Spleen (tissue), 11 donors: ENCODE measurements around the gene ZC3H14. TPM values are rescaled to one million over a fixed set of nuclear protein-coding genes. Genes with fewer than 3 reads are reported as not detected.

Source experiments
- DNase-seq: peaks from one replicate; pipeline ENCODE4 v3.0.0-alpha.2; 2020
- H3K27ac ChIP-seq, 8 donors: fragments of 200-600 bp; sonication (generic) in 7 of 8; 1 replicate in 4 of 8; 2 replicates in 4 of 8; pipeline versions ENCODE4 v1.5.0 to v1.8.0; 2016 to 2021; ENCODE audit warnings: inconsistent platforms in 4 of 8, mild to moderate bottlenecking in 4 of 8, moderate library complexity in 1 of 8
- H3K27me3 ChIP-seq, 7 donors: fragments of 200-600 bp; sonication (generic) in 6 of 7; replicated peaks in 1 of 7; 1 replicate in 4 of 7; 2 replicates in 3 of 7; pipeline versions ENCODE4 v1.5.0 to v1.8.0; 2016 to 2021; ENCODE audit warnings: inconsistent platforms in 3 of 7, mild to moderate bottlenecking in 1 of 7
- H3K36me3 ChIP-seq, 6 donors: fragments of 200-600 bp; sonication (generic) in 5 of 6; 1 replicate in 4 of 6; 2 replicates in 2 of 6; pipeline versions ENCODE4 v1.5.0 to v1.8.0; 2016 to 2021; ENCODE audit warnings: inconsistent platforms in 2 of 6
- H3K4me1 ChIP-seq, 6 donors: fragments of 200-600 bp; sonication (generic) in 5 of 6; 1 replicate in 3 of 6; 2 replicates in 3 of 6; pipeline versions ENCODE4 v1.5.0 to v1.8.0; 2016 to 2021; ENCODE audit warnings: inconsistent platforms in 3 of 6
- H3K4me3 ChIP-seq, 8 donors: fragments of 200-600 bp; sonication (generic) in 7 of 8; 1 replicate in 4 of 8; 2 replicates in 4 of 8; pipeline versions ENCODE4 v1.5.0 to v1.8.0; 2016 to 2021; ENCODE audit warnings: inconsistent platforms in 4 of 8, mild to moderate bottlenecking in 4 of 8, moderate library complexity in 2 of 8
- H3K9me3 ChIP-seq, 8 donors: fragments of 200-600 bp; sonication (generic) in 7 of 8; 1 replicate in 4 of 8; 2 replicates in 4 of 8; pipeline versions ENCODE4 v1.5.0 to v1.8.0; 2016 to 2021; ENCODE audit warnings: inconsistent platforms in 4 of 8
- CTCF ChIP-seq, 11 experiments: fragments of 200-600 bp in 7 of 11; fragments of 450-650 bp in 4 of 11; sonication (generic) in 4 of 11; IDR thresholded peaks in 8 of 11; conservative IDR thresholded peaks in 3 of 11; 1 replicate in 7 of 11; 2 replicates in 4 of 11; pipeline versions ENCODE4 v1.4.0 to v1.8.0; 2016 to 2021; ENCODE audit warnings: antibody characterized with exemption in 11 of 11, inconsistent platforms in 4 of 11, mild to moderate bottlenecking in 1 of 11
- POLR2A ChIP-seq, 3 donors: fragments of 450-650 bp; IDR thresholded peaks; one replicate each; pipeline ENCODE4 v1.5.1; 2017; ENCODE audit warnings: antibody characterized with exemption in 3 of 3, mild to moderate bottlenecking in 1 of 3
- POLR2AphosphoS5 ChIP-seq, 3 donors: sonication (generic); formaldehyde crosslinking; IDR thresholded peaks; one replicate each; pipeline ENCODE4 v1.5.1; 2017; ENCODE audit warnings: antibody characterized with exemption in 3 of 3
- WGBS, 5 donors: extraction: QIAGEN DNeasy Blood & Tissue Kit in 3 of 5; methylation state at CpG; one replicate each; pipeline versions ENCODE4 v1.1.5 to v1.1.7; 2013 to 2018; 5-methylcytosine and 5-hydroxymethylcytosine counted together
- intact Hi-C: fragments of 100-400 bp; cut with DNase I; formaldehyde crosslinking; loops from one replicate; pipeline ENCODE4 v1.15.0; 2023; ENCODE audit warnings: low total_unique reads
- polyA plus RNA-seq, 3 donors: library from polyadenylated mRNA; stranded (reverse); fragments of 200-250 nt; gene quantifications; one replicate each; pipeline ENCODE4 v1.2.1, GENCODE V29; 2013
- total RNA-seq, 7 donors: library from RNA; depleted of rRNA in 3 of 7; stranded (reverse); fragments of >200 nt in 3 of 7; fragmentation: NEBNext Ultra II Directional in 4 of 7; extraction: Animal tissue kit (Norgen Biotek cat#: 25700) in 4 of 7; gene quantifications; one replicate each; pipeline versions ENCODE4 v1.1.0 to v1.2.1, GENCODE V29; 2016 to 2021
- donor health status: healthy with polysubstance abuse.
- donor health status: DM: no; HTN: no; CAD: no; lungs with moderate emphysema.
- donor health status: DM: no; HTN: no; CAD: no.
- donor health status: Bipolar disorder and iron deficiency.
- donor health status: healthy.
- donor health status: DM: no; HTN: no; CAD: no.
- donor health status: DM: yes; HTN: yes; CAD: no.

The ZC3H14 gene
- total and polyA plus RNA-seq, 10 donors = 12.6 to 78.5 (median 41.4) TPM

GRCh38 chr14:88597601-88598000, 34.8 kb downstream of the ZC3H14 start:
- DNase-seq = no peak
- H3K27ac ChIP-seq = no peak overlapping the region
- H3K27me3 ChIP-seq = no peaks in the 10 kb centered on the region
- H3K4me3 ChIP-seq = no peak overlapping the region
- no peaks in the 10 kb centered on the region for H3K9me3 ChIP-seq
- peaks cover 0 to 100% (median 51%) of the 10 kb centered on the region in 6 donors for H3K36me3 ChIP-seq
- WGBS, 5 donors = 89 to 96% (median 95%) methylated on average over 4 of the region's 4 CpGs
- peaks cover 0 to 13% (median 0%) of the 10 kb centered on the region in 6 donors for H3K4me1 ChIP-seq
- intact Hi-C loops = no loop called here
- TF ChIP-seq CTCF (IDR thresholded peaks at IDR 0.05 in 8 of 11, conservative IDR thresholded peaks at IDR 0.05 in 3 of 11) = no peak
- no peak for TF ChIP-seq POLR2AphosphoS5 (IDR thresholded peaks at IDR 0.05)
- TF ChIP-seq POLR2A (IDR thresholded peaks at IDR 0.05) = no peak

- WGBS, 5 donors = 79 to 88% (median 84%) methylated on average over 2 of the region's 2 CpGs
- Histone ChIP-seq H3K27ac (no peak overlapping the region), H3K4me1 (peaks cover 0 to 13% (median 0%) of the 10 kb centered on the region in 6 donors), H3K4me3 (no peak overlapping the region), H3K9me3 (no peaks in the 10 kb centered on the region), H3K36me3 (peaks cover 0 to 100% (median 53%) of the 10 kb centered on the region in 6 donors), H3K27me3 (no peaks in the 10 kb centered on the region)
- TF ChIP-seq POLR2AphosphoS5 (IDR thresholded peaks at IDR 0.05) = no peak
- TF ChIP-seq CTCF (IDR thresholded peaks at IDR 0.05 in 8 of 11, conservative IDR thresholded peaks at IDR 0.05 in 3 of 11) = no peak
- no peak for TF ChIP-seq POLR2A (IDR thresholded peaks at IDR 0.05)
- intact Hi-C loops = no loop called here
- DNase-seq = no peak
Measured at GRCh38 chr14:88598097-88598675, 35.3 kb downstream of the ZC3H14 start.

GRCh38 chr14:88599326-88599725, 36.5 kb downstream of the ZC3H14 start:
- Histone ChIP-seq H3K4me3 (no peak overlapping the region), H3K27me3 (no peaks in the 10 kb centered on the region), H3K4me1 (peaks cover 0 to 13% (median 0%) of the 10 kb centered on the region in 6 donors), H3K36me3 (peaks cover 0 to 100% (median 58%) of the 10 kb centered on the region in 6 donors), H3K9me3 (no peaks in the 10 kb centered on the region), H3K27ac (no peak overlapping the region)
- no peak for TF ChIP-seq POLR2A (IDR thresholded peaks at IDR 0.05)
- intact Hi-C loops = no loop called here
- no peak for DNase-seq
- WGBS, 5 donors = 75 to 91% (median 82%) methylated on average over 8 of the region's 8 CpGs

- no peak for DNase-seq
- intact Hi-C loops = no loop called here
- Histone ChIP-seq H3K4me1 (peaks cover 0 to 13% (median 0%) of the 10 kb centered on the region in 6 donors), H3K4me3 (no peak overlapping the region), H3K9me3 (no peaks in the 10 kb centered on the region), H3K36me3 (peaks cover 0 to 100% (median 63%) of the 10 kb centered on the region in 6 donors), H3K27ac (no peak overlapping the region), H3K27me3 (no peaks in the 10 kb centered on the region)
- WGBS, 5 donors = 64 to 70% (median 66%) methylated on average over 10 of the region's 10 CpGs
- TF ChIP-seq POLR2AphosphoS5 (IDR thresholded peaks at IDR 0.05) = no peak
- no peak for TF ChIP-seq CTCF (IDR thresholded peaks at IDR 0.05 in 8 of 11, conservative IDR thresholded peaks at IDR 0.05 in 3 of 11)
- no peak for TF ChIP-seq POLR2A (IDR thresholded peaks at IDR 0.05)
Measured at GRCh38 chr14:88599761-88600439, 37.1 kb downstream of the ZC3H14 start.
